Loucy (cell line): ENCODE data around the gene TRIO.
"Not testable (repeated sequence)": the region's sequence is repeated elsewhere in the genome, so short reads cannot be mapped to it uniquely, and the experiment has no call there.

Experiments used
- H2AFZ ChIP-seq: fragments of 200-600 bp; sonication (generic); 2 replicates; pipeline ENCODE4 v1.6.0; 2016; ENCODE audit warnings: antibody characterized with exemption, mild to moderate bottlenecking, low read length, moderate library complexity
- H3F3A ChIP-seq: fragments of 200-600 bp; 2 replicates; pipeline ENCODE4 v1.6.0; 2016; ENCODE audit warnings: antibody characterized with exemption, low read depth, mild to moderate bottlenecking
- H3K27me3 ChIP-seq: fragments of 200-600 bp; sonication (generic); 2 replicates; pipeline ENCODE4 v1.6.1; 2014; ENCODE audit warnings: low read length, mild to moderate bottlenecking; ENCODE audit not compliant: insufficient read depth, poor library complexity, severe bottlenecking
- H3K36me3 ChIP-seq: fragments of 200-600 bp; sonication (generic); 2 replicates; pipeline ENCODE4 v1.6.1; 2016; ENCODE audit warnings: low read length; ENCODE audit not compliant: insufficient read depth
- H3K4me1 ChIP-seq: fragments of 200-600 bp; sonication (generic); 2 replicates; pipeline ENCODE4 v1.5.1; 2014; ENCODE audit warnings: low read length, mild to moderate bottlenecking; ENCODE audit not compliant: insufficient read depth, poor library complexity, severe bottlenecking
- H3K4me2 ChIP-seq: fragments of 200-600 bp; sonication (generic); 2 replicates; pipeline ENCODE4 v1.6.0; 2014; ENCODE audit warnings: antibody characterized with exemption, low read length, low read depth, mild to moderate bottlenecking; ENCODE audit not compliant: poor library complexity, severe bottlenecking
- H3K4me3 ChIP-seq: fragments of 200-600 bp; sonication (generic); 2 replicates; pipeline ENCODE4 v1.5.1; 2014; ENCODE audit warnings: low read length, mild to moderate bottlenecking, mixed read lengths; ENCODE audit not compliant: poor library complexity, severe bottlenecking
- H3K79me2 ChIP-seq: fragments of 200-600 bp; sonication (generic); 2 replicates; pipeline ENCODE4 v1.6.1; 2014; ENCODE audit warnings: low read length; ENCODE audit not compliant: insufficient read depth
- H3K9ac ChIP-seq: fragments of 200-600 bp; sonication (generic); 2 replicates; pipeline ENCODE4 v1.6.0; 2014; ENCODE audit warnings: mild to moderate bottlenecking, low read depth, low read length, moderate library complexity; ENCODE audit not compliant: poor library complexity, severe bottlenecking
- H3K9me2 ChIP-seq: fragments of 200-600 bp; sonication (generic); replicated peaks from 2 replicates; pipeline ENCODE4 v1.6.1; 2016; ENCODE audit warnings: low read depth, low read length, mixed read lengths
- H3K9me3 ChIP-seq: fragments of 200-600 bp; sonication (generic); 2 replicates; pipeline ENCODE4 v1.6.1; 2014; ENCODE audit warnings: mild to moderate bottlenecking, antibody characterized with exemption, low read length, low read depth; ENCODE audit not compliant: insufficient read depth
- H4K20me1 ChIP-seq: fragments of 200-600 bp; sonication (generic); 2 replicates; pipeline ENCODE4 v1.6.0; 2014; ENCODE audit warnings: antibody characterized with exemption, low read length, mild to moderate bottlenecking; ENCODE audit not compliant: insufficient read depth, poor library complexity, severe bottlenecking
- CTCF ChIP-seq: fragments of 200-600 bp; sonication (generic); conservative IDR thresholded peaks from 2 replicates; pipeline ENCODE4 v1.5.1; 2014; ENCODE audit warnings: mild to moderate bottlenecking, antibody characterized with exemption, low read length
- EZH2phosphoT487 ChIP-seq: fragments of 200-600 bp; IDR thresholded peaks from 2 replicates; pipeline ENCODE4 v1.6.1; 2018; ENCODE audit warnings: antibody characterized with exemption, mild to moderate bottlenecking, moderate library complexity, borderline replicate concordance

Gene TRIO

GRCh38 chr5:14204785-14205321, 61.7 kb downstream of the TRIO start:
- peak overlapping the region; percentile 53 for H3K4me2 ChIP-seq
- H3K27me3 ChIP-seq: no peaks in the 10 kb centered on the region
- no peak overlapping the region for H2AFZ ChIP-seq
- H3K79me2 ChIP-seq: peaks cover 91% of the 10 kb centered on the region
- H3K9me2 ChIP-seq: no peaks in the 10 kb centered on the region
- H3K4me3 ChIP-seq: peak overlapping the region; percentile 36
- TF ChIP-seq CTCF (no peak), EZH2phosphoT487 (no peak)
- no peaks in the 10 kb centered on the region for H3F3A ChIP-seq
- H3K9ac ChIP-seq: peak overlapping the region; percentile 51
- H3K36me3 ChIP-seq: no peaks in the 10 kb centered on the region
- H3K4me1 ChIP-seq: peaks cover 53% of the 10 kb centered on the region
- peaks cover 38% of the 10 kb centered on the region for H4K20me1 ChIP-seq
- no peaks in the 10 kb centered on the region for H3K9me3 ChIP-seq

- peaks cover 94% of the 10 kb centered on the region for H3K79me2 ChIP-seq
- no peak overlapping the region for H3K4me3 ChIP-seq
- TF ChIP-seq CTCF (no peak), EZH2phosphoT487 (no peak)
- no peak overlapping the region for H2AFZ ChIP-seq
- no peak overlapping the region for H3K9ac ChIP-seq
- H3K9me2 ChIP-seq: no peaks in the 10 kb centered on the region
- H3K9me3 ChIP-seq: no peaks in the 10 kb centered on the region
- peaks cover 47% of the 10 kb centered on the region for H4K20me1 ChIP-seq
- no peaks in the 10 kb centered on the region for H3K27me3 ChIP-seq
- H3K4me2 ChIP-seq: no peak overlapping the region
- H3F3A ChIP-seq: no peaks in the 10 kb centered on the region
- peaks cover 54% of the 10 kb centered on the region for H3K4me1 ChIP-seq
- no peaks in the 10 kb centered on the region for H3K36me3 ChIP-seq
These were observed 63.0 kb downstream of the TRIO start for GRCh38 chr5:14206028-14206725.

DNA sequence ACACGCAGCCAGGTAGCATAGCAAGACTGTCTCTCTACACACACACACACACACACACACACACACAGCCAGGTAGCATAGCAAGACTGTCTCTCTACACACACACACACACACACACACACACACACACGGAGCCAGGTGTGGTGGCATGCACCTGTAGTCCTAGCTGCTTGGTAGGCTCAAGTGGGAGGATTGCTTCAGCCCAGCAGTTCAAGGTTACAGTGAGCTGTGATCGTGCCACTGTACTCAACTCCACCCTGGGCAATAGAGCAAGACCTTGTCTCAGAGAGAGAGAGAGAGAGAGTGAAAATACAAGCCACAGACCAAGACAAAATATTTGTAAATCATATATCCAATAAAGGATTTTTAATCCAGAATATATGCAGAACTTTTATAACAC, 64.3 kb downstream of the TRIO start:
- H2AFZ ChIP-seq, H3K4me2 ChIP-seq, H3K27me3 ChIP-seq, H3K9me3 ChIP-seq, H3K4me3 ChIP-seq, H3K36me3 ChIP-seq, H3F3A ChIP-seq, H3K9ac ChIP-seq, H3K9me2 ChIP-seq: not testable (repeated sequence)
- Histone ChIP-seq H3K79me2 (peaks cover 93% of the 10 kb centered on the region), H4K20me1 (peaks cover 45% of the 10 kb centered on the region), H3K4me1 (peaks cover 51% of the 10 kb centered on the region)
